ENCODE results near the gene COA8. TPM values are rescaled to one million over a fixed set of nuclear protein-coding genes. Genes with fewer than 3 reads are reported as not detected.

Gene COA8
- total RNA-seq, 2 experiments from 2014 or later = 28.3 to 34.3 TPM

- peak overlapping the region; percentile 15 for H3K27ac Mint-ChIP-seq
- no peaks in the 10 kb centered on the region for H3K9me3 Mint-ChIP-seq (ENCODE audit: insufficient read depth)
- H3K4me1 Mint-ChIP-seq (ENCODE audit: low read depth) = peaks cover 24% of the 10 kb centered on the region
- ChIA-PET CTCF (no interaction called here), POLR2A (interaction anchor here (1.5 kb wide), 1 partner anchor 29 kb away, joined by 4 read pairs; the partner anchor contains the start of gene BAG5)
- no peak for ATAC-seq
- no peak overlapping the region for H3K4me3 Mint-ChIP-seq
- H3K36me3 Mint-ChIP-seq (ENCODE audit: low read depth) = peaks cover 3% of the 10 kb centered on the region
- H3K27me3 Mint-ChIP-seq (ENCODE audit: low read depth) = no peaks in the 10 kb centered on the region
- no peak for DNase-seq
Measured at GRCh38 chr14:103533137-103533998, 29.4 kb upstream of the COA8 start.

- peaks cover 22% of the 10 kb centered on the region for H3K4me1 Mint-ChIP-seq (ENCODE audit: low read depth)
- ATAC-seq (no peak), DNase-seq (no peak)
- H3K9me3 Mint-ChIP-seq (ENCODE audit: insufficient read depth) = no peaks in the 10 kb centered on the region
- POLR2A ChIA-PET = interaction anchor here (0.6 kb wide), 1 partner anchor 1996 kb away, joined by 3 read pairs; no protein-coding TSS in a partner anchor
- H3K4me3 Mint-ChIP-seq = no peak overlapping the region
- no peaks in the 10 kb centered on the region for H3K27me3 Mint-ChIP-seq (ENCODE audit: low read depth)
- peaks cover 3% of the 10 kb centered on the region for H3K36me3 Mint-ChIP-seq (ENCODE audit: low read depth)
- CTCF ChIA-PET = no interaction called here
- H3K27ac Mint-ChIP-seq = no peak overlapping the region
Measured at GRCh38 chr14:103533999-103534575, 28.7 kb upstream of the COA8 start.

DNA sequence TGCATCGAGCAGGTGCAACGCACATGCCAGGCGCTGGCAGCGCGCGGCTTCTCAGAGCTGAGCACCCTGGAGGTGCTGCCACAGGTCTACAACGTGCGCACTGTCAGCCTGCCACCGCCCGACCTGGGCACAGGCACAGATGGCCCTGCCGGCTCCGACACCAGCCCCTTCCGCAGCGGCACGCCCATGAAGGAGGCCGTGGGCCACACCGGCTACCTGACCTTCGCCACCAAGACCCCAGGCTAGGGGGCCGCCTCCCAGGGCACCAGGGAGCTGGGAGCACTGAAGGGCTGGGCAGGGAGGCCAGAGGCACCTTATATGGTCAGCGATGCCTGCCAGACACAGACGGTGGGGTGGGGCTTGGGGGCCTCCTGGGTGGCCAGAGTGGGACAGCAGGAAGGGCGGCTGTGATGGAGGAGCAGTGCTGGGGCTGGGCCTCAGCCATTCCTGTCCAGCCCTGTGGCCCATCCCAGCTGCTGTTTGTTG, 28.1 kb upstream of the COA8 start:
- no peak for DNase-seq
- Mint-ChIP-seq H3K27ac (no peak overlapping the region), H3K27me3 (ENCODE audit: low read depth) (no peaks in the 10 kb centered on the region), H3K4me3 (no peak overlapping the region), H3K9me3 (ENCODE audit: insufficient read depth) (no peaks in the 10 kb centered on the region), H3K36me3 (ENCODE audit: low read depth) (peaks cover under 1% of the 10 kb centered on the region), H3K4me1 (ENCODE audit: low read depth) (peaks cover 19% of the 10 kb centered on the region)
- ChIA-PET POLR2A (interaction anchor here (0.6 kb wide), 2 partner anchors 368 to 1997 kb away, joined by 3 read pairs; no protein-coding TSS in a partner anchor), CTCF (no interaction called here)
- no peak for ATAC-seq

GRCh38 chr14:103535081-103535890, 27.5 kb upstream of the COA8 start:
- ChIA-PET POLR2A (interaction anchor here (0.6 kb wide), 1 partner anchor 368 kb away, joined by 3 read pairs; no protein-coding TSS in a partner anchor), CTCF (no interaction called here)
- no peaks in the 10 kb centered on the region for H3K36me3 Mint-ChIP-seq (ENCODE audit: low read depth)
- no peak overlapping the region for H3K27ac Mint-ChIP-seq
- H3K27me3 Mint-ChIP-seq (ENCODE audit: low read depth) = no peaks in the 10 kb centered on the region
- ATAC-seq (no peak), DNase-seq (no peak)
- H3K4me1 Mint-ChIP-seq (ENCODE audit: low read depth) = peaks cover 12% of the 10 kb centered on the region
- no peaks in the 10 kb centered on the region for H3K9me3 Mint-ChIP-seq (ENCODE audit: insufficient read depth)
- no peak overlapping the region for H3K4me3 Mint-ChIP-seq

DNA sequence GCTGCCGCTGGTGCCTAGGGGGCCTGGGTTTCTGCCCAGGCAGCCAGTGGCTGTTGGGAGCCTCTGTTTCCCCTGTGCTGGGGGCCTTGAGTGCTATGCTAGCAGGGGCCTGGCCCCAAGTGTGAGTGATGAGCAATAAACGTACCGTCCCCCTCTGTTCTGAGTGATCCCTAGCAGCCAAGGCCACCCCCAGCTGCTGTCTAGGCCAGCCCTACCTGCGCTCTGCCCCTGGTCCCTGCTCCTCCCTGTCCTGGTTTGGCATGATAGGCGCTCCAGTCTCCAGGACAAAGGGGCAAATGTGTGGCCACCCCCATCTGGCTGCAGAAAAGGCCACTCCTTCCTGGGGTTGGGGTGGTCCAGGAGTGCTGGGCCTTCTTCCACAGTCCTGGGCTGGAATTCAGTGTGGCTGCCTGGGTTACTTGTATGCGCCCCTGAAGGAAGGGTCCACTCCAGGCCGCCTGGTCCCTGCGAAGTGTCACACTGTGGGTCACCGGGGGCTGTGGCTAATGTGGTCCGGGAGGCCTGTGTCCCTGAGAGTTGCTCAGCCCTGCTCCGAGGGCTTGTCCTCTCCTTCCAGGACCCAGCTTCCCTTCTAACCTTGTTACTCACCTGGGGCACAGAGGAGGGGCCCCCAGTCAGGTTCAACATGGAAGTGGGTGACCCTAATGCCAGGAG, 26.7 kb upstream of the COA8 start:
- Mint-ChIP-seq H3K4me3 (no peak overlapping the region), H3K36me3 (ENCODE audit: low read depth) (no peaks in the 10 kb centered on the region), H3K27me3 (ENCODE audit: low read depth) (no peaks in the 10 kb centered on the region), H3K27ac (no peak overlapping the region), H3K4me1 (ENCODE audit: low read depth) (peaks cover 6% of the 10 kb centered on the region), H3K9me3 (ENCODE audit: insufficient read depth) (no peaks in the 10 kb centered on the region)
- ATAC-seq = no peak
- CTCF ChIA-PET = no interaction called here
- POLR2A ChIA-PET = no interaction called here
- no peak for DNase-seq

- POLR2A ChIA-PET = no interaction called here
- Mint-ChIP-seq H3K9me3 (ENCODE audit: insufficient read depth) (no peaks in the 10 kb centered on the region), H3K27ac (no peak overlapping the region), H3K4me3 (no peak overlapping the region), H3K4me1 (ENCODE audit: low read depth) (peaks cover under 1% of the 10 kb centered on the region), H3K36me3 (ENCODE audit: low read depth) (no peaks in the 10 kb centered on the region), H3K27me3 (ENCODE audit: low read depth) (no peaks in the 10 kb centered on the region)
- DNase-seq = no peak
- CTCF ChIA-PET = interaction anchor here (1.0 kb wide), 1 partner anchor 18 kb away, joined by 3 read pairs; no protein-coding TSS in a partner anchor
- no peak for ATAC-seq
Measured at GRCh38 chr14:103536693-103537092, 26.1 kb upstream of the COA8 start.

- ATAC-seq (no peak), DNase-seq (no peak)
- no peaks in the 10 kb centered on the region for H3K4me1 Mint-ChIP-seq (ENCODE audit: low read depth)
- no peak overlapping the region for H3K27ac Mint-ChIP-seq
- no peak overlapping the region for H3K4me3 Mint-ChIP-seq
- ChIA-PET POLR2A (no interaction called here), CTCF (interaction anchor here (1.0 kb wide), 1 partner anchor 18 kb away, joined by 3 read pairs; no protein-coding TSS in a partner anchor)
- H3K9me3 Mint-ChIP-seq (ENCODE audit: insufficient read depth) = no peaks in the 10 kb centered on the region
- H3K36me3 Mint-ChIP-seq (ENCODE audit: low read depth) = no peaks in the 10 kb centered on the region
- H3K27me3 Mint-ChIP-seq (ENCODE audit: low read depth) = no peaks in the 10 kb centered on the region
Measured at GRCh38 chr14:103537175-103537990, 25.4 kb upstream of the COA8 start.

GRCh38 chr14:103538291-103539055, 24.3 kb upstream of the COA8 start:
- no peak overlapping the region for H3K4me3 Mint-ChIP-seq
- no peaks in the 10 kb centered on the region for H3K9me3 Mint-ChIP-seq (ENCODE audit: insufficient read depth)
- no peaks in the 10 kb centered on the region for H3K27me3 Mint-ChIP-seq (ENCODE audit: low read depth)
- H3K4me1 Mint-ChIP-seq (ENCODE audit: low read depth) = no peaks in the 10 kb centered on the region
- DNase-seq (no peak), ATAC-seq (no peak)
- ChIA-PET CTCF (no interaction called here), POLR2A (no interaction called here)
- no peaks in the 10 kb centered on the region for H3K36me3 Mint-ChIP-seq (ENCODE audit: low read depth)
- no peak overlapping the region for H3K27ac Mint-ChIP-seq

GRCh38 chr14:103539056-103539825, 23.5 kb upstream of the COA8 start:
- ATAC-seq = no peak
- Mint-ChIP-seq H3K27me3 (ENCODE audit: low read depth) (no peaks in the 10 kb centered on the region), H3K36me3 (ENCODE audit: low read depth) (no peaks in the 10 kb centered on the region), H3K9me3 (ENCODE audit: insufficient read depth) (no peaks in the 10 kb centered on the region), H3K4me3 (no peak overlapping the region), H3K4me1 (ENCODE audit: low read depth) (no peaks in the 10 kb centered on the region), H3K27ac (no peak overlapping the region)
- ChIA-PET POLR2A (no interaction called here), CTCF (no interaction called here)
- no peak for DNase-seq
